ENCODE results near the gene TM7SF2.

Gene TM7SF2

GRCh38 chr11:65090628-65091027 lies 21.0 kb upstream of the TM7SF2 start:
- no peak for DNase-seq (ENCODE audit: low spot score)

DNA sequence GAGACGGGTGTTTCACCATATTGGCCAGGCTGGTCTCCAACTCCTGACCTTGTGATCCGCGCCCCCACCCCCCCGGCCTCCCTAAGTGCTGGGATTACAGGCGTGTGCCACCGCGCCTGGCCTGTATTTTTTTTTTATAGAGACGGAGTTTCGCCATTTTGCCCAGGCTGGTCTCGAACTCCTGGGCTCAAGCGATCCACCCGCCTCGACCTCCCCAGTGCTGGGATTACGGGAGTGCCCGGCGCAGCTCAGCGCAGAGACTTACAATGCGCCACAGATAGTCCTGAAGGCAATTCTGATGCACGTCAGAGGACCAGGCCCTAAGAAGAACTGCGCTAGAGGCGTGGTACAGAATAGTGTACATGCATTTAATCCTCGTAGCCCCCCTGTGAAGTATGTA lies 16.2 kb upstream of the TM7SF2 start:
- no peak for DNase-seq (ENCODE audit: low spot score)

DNA sequence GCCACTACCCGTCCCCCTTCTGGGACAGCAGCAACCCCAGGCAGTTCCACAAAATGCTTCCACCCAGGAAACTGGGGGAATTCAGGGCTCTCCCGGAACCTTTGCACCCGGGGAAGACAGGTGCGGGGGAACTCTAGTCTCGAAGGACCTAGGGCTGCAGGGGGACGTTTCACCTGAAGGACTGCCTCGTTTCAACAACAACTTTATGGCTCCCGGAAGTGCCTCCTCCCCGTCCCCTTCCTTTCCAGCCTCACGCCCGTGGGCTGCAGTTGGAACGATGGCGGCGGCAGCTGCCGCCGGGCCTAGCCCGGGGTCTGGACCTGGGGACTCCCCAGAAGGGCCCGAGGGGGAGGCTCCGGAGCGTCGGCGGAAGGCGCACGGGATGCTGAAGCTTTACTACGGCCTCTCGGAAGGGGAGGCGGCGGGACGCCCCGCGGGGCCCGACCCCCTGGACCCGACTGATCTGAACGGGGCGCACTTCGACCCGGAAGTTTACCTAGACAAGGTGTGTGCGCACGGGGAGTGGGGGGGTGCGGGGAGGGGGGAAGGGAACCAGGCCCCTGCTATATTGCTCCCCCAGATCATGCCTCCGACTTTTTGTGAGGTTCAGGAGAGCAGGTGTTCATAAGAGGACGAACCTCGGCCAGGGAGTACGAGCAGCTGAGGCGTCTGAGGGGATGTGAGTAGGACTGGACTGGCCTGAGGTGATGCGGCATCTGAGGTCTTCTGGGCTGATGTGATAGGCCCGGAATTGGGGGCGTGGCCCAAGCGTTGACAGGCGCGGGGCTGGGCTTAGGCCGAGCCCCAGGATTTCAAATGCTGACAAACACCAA lies 15.5 kb upstream of the TM7SF2 start, which contains the start of gene VPS51:
TSS of gene VPS51 (plus strand) at position 241 of the 833 bp plus-strand sequence. CDS start at position 278, 37 bp downstream.
- DNase-seq (ENCODE audit: low spot score): peak; percentile 86

GRCh38 chr11:65096926-65097325 lies 14.7 kb upstream of the TM7SF2 start:
- no peak for DNase-seq (ENCODE audit: low spot score)

GRCh38 chr11:65100674-65101350 lies 10.9 kb upstream of the TM7SF2 start:
- no peak for DNase-seq (ENCODE audit: low spot score)

DNA sequence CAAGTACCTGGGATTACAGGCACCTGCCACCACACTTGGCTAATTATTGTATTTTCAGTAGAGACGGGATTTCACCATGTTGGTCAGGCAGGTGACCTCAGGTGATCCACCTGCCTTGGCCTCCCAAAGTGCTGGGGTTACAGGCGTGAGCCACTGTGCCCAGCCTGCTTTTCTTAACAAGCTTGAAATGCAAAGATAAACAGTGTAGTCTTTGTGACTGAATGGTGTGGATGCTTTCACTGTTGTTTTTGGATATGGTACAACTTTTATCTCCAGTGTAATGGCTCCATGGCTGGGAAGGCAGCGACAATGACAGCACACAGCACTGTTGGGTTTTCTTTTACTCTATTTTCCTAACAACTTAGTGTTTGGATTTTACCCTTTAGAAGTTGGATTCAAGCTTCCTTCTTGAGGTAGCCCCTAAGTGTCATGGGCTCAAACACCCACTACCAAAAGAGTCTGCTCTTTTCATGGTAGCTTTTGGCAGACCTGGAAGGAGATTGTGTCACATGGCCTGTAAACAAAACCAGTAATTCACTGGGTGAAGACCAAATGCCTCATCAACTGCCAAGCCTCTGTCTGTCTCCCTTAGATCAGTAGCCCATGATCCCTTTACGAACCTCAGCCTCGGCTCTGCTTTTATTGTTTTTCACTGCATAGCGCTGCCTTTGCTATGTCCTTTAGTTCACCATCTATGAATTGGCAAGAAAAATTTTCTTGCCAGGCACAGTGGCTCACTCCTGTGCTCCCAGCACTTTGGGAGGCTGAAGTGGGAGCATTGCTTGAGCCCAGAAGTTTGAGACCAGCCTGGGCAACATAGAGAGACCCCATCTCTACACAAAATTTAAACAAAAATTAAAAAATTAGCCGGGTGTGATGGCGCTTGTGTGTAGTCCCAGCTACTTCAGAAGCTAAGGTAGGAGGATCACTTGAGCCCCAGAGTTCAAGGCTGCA lies 9.3 kb upstream of the TM7SF2 start:
- DNase-seq (ENCODE audit: low spot score): no peak

DNA sequence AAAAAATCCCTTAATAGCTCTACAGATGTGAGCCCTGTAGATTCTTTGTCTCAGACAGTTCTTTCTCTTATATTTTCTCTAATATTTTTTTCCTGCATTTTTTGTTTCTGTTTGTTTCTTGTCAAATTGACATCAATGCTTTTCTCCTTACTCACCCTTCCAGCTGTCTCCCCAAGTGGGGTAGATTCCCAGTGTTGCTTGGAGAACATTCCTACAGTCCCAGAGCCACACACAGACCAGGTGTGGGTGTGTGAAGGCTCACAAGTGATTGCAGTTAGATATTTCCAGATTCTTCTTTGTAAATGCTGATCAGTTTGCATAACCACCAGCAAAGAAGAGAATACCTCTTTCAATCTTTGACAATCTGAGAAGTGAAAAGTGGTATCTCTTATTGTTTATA lies 8.2 kb upstream of the TM7SF2 start:
- DNase-seq (ENCODE audit: low spot score): no peak

- DNase-seq (ENCODE audit: low spot score): no peak
These were observed 7.0 kb upstream of the TM7SF2 start for GRCh38 chr11:65104628-65105027.

DNA sequence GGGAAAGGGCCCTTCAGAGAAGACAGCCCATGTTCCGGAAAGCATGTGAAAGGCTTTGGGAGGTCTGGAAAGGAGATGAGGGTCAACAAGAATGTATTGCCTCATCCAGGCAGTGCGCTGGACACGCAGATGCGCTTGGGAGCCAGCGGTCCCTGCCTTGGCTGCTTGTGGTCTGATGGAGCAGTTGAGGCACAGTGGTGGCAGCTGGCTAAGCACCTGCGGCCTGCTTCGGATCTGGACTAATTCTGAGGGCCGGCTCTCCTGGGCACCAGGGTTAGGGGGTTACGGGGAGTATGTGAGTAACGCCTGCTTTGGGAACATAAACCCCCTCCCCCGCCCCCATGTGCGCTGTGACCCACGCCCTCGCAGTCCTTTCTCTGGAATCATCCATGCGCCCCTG lies 4.6 kb upstream of the TM7SF2 start:
- DNase-seq (ENCODE audit: low spot score): no peak

DNA sequence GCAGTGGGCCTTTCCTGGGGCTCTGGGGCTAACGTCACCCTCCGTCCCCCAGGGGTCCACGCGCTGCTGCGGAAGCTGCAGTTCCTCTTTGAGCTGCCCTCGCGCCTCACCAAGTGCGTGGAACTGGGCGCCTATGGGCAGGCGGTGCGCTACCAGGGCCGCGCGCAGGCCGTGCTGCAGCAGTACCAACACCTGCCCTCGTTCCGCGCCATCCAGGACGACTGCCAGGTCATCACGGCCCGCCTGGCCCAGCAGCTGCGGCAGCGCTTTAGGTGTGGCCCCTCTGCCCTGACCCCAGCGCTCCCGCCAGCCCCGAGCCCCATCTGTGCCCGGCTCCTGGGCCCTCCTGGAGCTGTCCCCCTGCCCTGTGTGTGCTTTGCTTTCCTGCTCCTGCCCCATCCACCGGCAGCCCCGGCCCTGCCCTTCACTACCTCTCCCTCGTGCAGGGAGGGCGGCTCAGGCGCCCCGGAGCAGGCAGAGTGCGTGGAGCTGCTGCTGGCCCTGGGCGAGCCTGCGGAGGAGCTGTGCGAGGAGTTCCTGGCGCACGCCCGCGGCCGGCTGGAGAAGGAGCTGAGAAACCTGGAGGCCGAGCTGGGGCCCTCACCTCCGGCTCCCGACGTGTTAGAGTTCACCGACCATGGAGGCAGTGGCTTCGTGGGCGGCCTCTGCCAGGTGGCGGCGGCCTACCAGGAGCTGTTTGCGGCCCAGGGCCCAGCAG lies 3.8 kb upstream of the TM7SF2 start:
- DNase-seq (ENCODE audit: low spot score): no peak

GRCh38 chr11:65108469-65109123 lies 3.1 kb upstream of the TM7SF2 start:
- DNase-seq (ENCODE audit: low spot score): no peak

- no peak for DNase-seq (ENCODE audit: low spot score)
These were observed 2.2 kb upstream of the TM7SF2 start for GRCh38 chr11:65109231-65110198.

GRCh38 chr11:65110354-65110861 lies 1.3 kb upstream of the TM7SF2 start:
- peak; percentile 95 for DNase-seq (ENCODE audit: low spot score)

- no peak for DNase-seq (ENCODE audit: low spot score)
These were observed 421 bp upstream of the TM7SF2 start for GRCh38 chr11:65111159-65111743.

DNA sequence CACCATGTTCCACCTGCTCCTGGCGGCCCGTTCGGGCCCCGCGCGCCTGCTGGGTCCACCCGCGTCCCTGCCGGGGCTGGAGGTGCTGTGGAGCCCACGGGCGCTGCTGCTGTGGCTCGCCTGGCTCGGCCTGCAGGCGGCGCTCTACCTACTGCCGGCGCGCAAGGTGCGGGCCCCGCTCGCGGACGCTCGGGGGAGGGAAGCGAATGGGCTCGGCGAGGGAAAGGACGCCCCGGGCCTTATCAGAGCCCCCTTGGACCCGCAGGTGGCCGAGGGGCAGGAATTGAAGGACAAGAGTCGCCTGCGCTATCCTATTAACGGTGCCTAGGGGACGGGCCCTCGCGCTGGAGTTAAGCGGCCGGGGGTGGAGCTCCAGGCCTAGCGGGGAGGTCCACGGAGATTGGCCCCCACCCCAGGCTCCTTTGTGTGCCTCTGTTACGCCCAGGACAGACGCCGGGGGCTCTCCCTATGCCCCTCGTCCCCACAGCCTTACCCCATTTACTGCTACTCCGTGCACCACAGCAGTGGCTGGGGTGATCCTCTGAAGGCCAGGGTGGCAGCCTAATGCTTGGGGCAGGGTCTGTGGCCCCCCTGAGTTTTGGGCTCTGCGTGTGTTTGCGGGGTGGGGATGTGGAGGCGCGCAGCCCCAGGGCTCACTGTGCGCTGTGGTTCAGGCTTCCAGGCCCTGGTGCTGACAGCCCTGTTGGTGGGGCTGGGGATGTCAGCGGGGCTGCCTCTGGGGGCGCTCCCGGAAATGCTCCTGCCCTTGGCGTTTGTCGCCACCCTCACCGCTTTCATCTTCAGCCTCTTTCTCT lies 1.1 kb downstream of the TM7SF2 start:
- DNase-seq (ENCODE audit: low spot score): peak; percentile 75

DNA sequence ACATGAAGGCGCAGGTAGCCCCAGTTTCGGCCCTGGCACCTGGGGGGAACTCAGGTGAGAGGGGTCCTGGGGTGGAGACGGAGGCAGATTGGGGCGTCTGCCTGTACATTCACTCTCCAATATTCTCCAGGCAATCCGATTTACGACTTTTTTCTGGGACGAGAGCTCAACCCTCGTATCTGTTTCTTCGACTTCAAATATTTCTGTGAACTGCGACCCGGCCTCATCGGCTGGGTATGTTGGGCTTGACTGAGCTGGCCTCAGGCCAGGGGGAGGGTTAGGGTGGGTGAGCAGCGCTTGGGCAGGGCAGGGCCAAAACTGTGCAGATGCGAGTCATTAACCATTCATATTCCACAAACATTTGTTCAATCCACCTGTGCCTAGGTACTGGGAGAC lies 1.7 kb downstream of the TM7SF2 start:
- no peak for DNase-seq (ENCODE audit: low spot score)

DNA sequence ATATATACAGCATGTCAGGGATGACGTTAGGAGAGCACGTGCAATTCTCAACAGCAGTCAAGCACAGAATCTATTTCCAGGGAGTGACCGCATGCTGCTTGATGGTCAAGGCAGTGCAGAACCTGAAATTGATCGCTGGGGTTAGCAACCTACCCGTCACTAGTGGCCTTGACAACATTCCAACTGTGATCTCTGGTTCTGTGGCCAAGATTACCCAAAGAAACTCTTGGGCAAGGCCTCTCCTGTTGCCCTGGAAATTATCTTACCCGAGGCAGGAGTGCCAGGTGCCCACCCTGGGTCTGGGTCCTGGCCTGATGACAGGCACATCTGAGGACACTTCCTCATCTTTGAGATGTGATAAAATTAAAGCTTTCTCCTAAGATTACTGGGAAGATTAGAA lies 2.2 kb downstream of the TM7SF2 start:
- DNase-seq (ENCODE audit: low spot score): no peak

DNA sequence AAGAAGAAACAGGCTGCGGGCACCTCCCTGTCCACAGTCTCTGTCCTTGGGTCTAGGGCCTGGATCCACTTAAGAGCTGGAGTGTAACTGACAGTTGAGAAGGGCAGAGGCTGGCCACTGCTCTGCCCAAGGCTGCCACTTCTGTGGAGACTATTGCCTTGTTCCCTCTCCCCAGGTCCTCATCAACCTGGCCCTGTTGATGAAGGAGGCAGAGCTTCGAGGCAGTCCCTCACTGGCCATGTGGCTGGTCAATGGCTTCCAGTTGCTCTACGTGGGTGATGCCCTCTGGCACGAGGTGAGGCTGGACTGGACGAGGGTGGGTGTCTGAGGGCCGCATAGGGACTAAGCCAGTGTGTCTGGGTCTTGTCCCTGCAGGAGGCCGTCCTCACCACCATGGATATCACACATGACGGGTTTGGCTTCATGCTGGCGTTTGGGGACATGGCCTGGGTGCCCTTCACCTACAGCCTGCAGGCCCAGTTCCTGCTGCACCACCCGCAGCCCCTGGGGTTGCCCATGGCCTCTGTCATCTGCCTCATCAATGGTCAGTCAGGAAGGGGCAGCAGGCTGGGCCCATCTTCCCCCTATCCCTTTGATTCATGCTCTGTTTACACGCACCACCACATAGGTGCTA lies 3.0 kb downstream of the TM7SF2 start:
- DNase-seq (ENCODE audit: low spot score): no peak

Data from activated CD4-positive, alpha-beta T cell treated with anti-CD3 and anti-CD28 coated beads, Interleukin-2, Interleukin-4, amounts not matched to agents 100 ng/mL and 50 ng/mL, durations not matched to agents 16 hours and 8 hours (primary cell).